Measurements from ENCODE around the gene GAD1.

GAD1 gene

DNA sequence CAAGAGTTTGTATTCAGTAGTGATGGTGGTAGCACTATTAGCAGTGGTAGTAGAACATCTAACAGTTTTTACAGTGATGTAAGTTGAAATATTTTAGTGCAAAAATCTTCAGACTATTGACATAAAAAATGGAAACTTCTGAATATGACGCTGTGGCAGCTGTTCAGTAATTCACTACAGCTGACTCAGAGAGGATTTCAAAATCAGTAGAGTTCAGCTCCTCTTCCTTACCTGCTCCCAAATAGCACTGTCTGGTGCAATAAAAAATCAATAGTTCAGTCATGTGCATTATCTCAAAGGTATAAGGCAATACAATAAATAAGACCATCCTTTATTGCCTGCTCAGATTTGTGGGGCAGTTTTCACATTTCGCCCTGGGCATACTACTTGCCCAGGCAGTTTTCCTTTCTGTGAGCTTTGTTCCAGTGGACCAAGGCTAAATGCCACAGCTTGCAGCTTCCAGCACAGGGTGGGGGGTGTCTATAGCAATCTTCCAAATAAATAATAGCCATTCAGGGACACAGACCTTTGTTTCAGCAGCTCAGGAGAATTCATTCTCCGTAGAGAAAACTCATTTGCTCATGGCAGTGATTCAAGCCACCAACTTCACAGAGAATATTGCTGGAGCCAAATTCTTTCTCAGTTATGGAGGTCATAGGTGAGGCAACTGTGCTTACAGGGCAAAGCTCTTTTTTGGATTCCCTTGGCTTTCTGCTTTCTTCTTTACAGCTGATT is 78.5 kb downstream of the GAD1 start:
- DNase-seq (ENCODE audit: low spot score) = no peak

DNA sequence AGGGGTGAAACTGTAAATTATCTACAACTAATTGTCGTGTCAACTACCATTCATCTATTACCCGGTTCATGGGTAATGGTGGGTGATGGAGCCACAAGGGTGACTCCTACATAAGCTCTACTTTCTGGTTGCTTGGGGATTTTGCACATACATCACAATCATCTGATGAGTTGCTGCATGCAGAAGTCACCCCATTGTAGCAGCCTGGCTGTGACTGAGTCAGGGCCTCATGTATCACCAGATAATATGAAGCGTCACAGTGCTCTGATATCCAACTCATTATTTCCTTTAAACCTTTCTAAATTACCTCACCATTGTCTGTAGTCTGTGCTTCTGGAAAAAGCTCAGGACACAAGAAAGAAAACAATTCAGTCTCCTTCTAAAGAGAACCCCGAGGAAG is 79.9 kb downstream of the GAD1 start:
- no peak for DNase-seq (ENCODE audit: low spot score)

DNA sequence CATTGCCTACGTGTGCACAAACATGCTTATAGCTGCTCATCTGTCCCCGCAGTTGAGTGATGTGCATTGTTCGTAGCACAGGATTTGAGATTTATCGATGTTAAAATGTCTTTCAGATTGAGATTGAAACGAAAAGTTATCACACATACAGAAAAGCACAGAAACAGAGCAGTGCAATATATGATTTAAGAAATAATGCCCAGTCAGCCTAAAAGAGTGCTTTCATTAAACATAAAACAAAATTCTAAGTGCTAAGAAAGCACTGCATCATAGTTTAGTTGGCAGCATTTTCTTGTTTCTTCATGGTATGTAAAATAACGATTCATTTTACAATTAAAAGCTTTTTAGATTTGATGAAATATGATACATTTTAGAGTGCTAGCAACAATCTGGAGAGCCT is 80.4 kb downstream of the GAD1 start:
- DNase-seq (ENCODE audit: low spot score) = no peak

DNA sequence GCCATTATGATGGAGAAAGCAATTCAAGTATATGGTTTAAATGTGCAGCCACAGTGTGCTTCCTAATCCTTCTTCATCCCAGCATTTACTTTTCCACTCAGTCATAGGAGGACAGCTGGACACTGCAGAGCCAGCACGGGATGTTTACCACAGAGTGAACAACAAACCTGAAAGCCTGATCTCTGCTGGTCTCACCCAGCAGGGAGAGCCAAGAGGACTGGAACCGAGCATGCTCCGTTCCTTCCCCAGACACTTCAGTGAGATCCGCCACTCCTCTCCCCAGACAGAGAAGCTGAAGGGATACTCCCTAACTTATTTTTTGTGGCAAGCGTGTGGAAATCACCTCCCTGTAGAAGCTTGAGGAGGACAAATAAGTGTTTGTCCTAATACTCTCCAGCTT is 89.2 kb downstream of the GAD1 start:
- DNase-seq (ENCODE audit: low spot score) = no peak

All from iPS-NIHi11 (cell line).